COLO668 (cell line): ENCODE measurements around the gene ARPC4.
"Not testable (repeated sequence)": the region's sequence is repeated elsewhere in the genome, so short reads cannot be mapped to it uniquely, and the experiment has no call there.

ENCODE experiments used
- DNase-seq: peaks from one replicate; lab custom pipeline; 2025; ENCODE audit not compliant: unreplicated experiment; lab: John Stamatoyannopoulos, UW

Gene ARPC4

GRCh38 chr3:9769426-9770275, 23.2 kb upstream of the ARPC4 start, which contains the start of gene CAMK1:
Gene CAMK1, minus strand, starts transcription at chr3:9769947. Its CDS starts 2,198 bp downstream, at chr3:9767749.
- peak; percentile 67 for DNase-seq

- no peak for DNase-seq
Observed at GRCh38 chr3:9770276-9770812, 22.5 kb upstream of the ARPC4 start.

- DNase-seq, result not testable (repeated sequence)
Observed at GRCh38 chr3:9771007-9771406, 21.9 kb upstream of the ARPC4 start.

DNA sequence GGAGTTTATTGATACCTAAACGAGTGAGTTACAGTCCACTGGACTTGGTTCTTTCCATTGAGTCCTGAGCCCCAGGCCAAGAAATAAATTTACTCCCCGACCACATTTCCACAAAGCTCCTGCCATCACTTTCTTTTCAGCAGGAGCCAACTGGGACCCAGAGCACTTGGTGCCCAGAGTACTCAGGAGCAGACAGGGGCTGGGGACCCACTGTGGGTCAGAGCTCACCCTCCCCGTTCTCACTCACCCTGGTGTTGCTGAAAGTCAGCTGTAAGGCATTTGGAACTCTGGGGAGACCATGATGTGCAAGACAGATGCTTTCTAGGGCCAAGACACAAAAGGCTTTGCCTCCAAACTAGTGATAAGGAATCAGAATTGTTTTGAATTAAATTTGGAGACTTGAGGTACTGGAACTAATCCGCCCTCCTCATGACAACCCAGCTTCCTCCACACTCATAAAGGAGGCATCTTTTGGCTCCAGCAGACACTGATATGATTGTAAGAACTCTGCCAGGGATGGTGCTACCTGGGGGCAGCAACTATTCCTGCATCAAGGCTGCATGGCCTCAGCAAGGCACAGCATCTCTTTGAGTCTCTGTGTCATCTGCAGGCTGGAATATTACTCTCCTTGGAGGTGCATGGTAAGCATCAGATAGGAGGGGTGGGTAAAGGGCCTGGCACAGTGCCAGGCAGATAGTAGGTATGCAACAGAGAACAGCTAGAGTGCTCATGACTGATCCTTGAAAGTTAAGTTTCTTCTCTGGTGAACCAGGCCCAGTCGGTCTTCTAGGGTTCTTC, 15.8 kb upstream of the ARPC4 start:
- no peak for DNase-seq

DNA sequence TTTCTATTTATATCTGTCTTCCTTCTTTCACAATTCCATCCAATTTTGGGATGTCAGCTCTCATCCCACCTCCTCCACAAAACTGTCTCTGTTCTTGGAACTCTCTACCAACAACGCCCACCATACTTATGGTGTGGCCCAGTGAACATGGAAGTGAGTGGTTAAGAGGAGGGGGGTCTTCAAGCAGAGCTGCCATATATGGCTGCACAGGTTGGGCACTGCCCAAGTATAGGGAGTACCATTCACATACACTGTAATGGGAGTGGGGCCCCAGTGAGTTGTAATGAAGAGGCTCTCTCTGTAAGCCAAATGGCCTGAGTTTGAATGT, 15.2 kb upstream of the ARPC4 start:
- no peak for DNase-seq

GRCh38 chr3:9778143-9779074, 14.5 kb upstream of the ARPC4 start:
- no peak for DNase-seq

DNA sequence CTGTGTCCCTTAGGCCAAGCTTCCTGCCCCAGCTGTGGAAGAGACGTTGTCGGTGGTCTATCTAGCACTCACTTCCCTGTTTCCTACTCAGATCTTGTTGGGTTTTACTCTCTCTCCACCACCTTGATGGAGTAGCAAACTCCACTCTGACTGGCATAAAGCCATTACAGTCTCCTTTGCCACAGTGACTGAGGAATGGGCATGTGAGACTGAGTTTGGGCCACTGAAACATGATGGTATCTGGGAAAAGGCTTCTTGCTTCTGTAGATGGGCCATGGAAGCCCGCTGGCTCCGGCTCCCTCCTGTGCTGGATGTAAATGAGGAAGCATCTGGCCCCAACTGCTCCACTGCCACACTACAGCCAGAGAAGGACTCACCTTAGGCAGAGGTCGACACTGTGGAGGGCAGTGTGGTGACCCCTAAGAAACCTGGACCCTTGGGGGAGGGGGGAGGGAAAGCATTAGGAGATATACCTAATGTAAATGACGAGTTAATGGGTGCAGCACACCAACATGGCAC, 13.7 kb upstream of the ARPC4 start:
- no peak for DNase-seq

GRCh38 chr3:9779721-9780457, 13.0 kb upstream of the ARPC4 start:
- DNase-seq, result no peak

DNA sequence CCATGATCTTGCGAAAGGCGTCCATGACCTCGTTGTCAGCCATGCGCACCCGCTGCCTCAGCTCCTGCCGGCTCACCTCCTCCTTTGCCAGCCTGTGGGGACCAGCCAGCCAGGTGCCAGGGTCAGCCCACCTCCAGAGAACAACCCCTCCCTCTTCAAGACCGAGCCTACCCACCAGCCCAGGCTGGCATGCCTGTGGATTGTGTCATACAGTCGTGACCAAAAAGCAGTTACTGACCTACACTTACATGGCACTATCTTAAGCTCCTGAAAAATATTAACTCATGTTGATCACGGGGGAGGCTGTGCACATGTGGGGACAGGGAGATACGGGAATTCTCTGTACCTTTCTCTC, 12.4 kb upstream of the ARPC4 start:
- no peak for DNase-seq

GRCh38 chr3:9780910-9781309, 12.0 kb upstream of the ARPC4 start:
- no peak for DNase-seq

DNA sequence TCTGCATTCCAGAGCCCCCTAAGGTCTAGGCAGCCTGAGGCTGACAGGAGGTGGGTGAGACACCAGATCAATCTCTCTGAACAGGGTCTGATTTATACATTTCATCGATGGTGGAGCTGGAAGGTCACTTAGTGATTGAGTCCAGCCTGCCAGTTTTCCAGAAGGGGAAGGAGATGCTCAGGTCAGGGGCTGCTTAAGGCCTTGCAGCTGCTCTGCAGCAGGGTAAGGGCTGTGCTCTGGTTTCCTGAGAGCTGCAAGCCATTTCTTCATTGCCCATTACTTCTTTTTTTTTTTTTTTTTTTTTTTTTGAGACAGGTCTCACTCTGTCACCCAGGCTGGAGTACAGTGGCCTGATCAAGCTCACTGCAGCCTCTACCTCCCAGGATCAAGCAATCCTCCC, 11.3 kb upstream of the ARPC4 start:
- DNase-seq, result no peak

DNA sequence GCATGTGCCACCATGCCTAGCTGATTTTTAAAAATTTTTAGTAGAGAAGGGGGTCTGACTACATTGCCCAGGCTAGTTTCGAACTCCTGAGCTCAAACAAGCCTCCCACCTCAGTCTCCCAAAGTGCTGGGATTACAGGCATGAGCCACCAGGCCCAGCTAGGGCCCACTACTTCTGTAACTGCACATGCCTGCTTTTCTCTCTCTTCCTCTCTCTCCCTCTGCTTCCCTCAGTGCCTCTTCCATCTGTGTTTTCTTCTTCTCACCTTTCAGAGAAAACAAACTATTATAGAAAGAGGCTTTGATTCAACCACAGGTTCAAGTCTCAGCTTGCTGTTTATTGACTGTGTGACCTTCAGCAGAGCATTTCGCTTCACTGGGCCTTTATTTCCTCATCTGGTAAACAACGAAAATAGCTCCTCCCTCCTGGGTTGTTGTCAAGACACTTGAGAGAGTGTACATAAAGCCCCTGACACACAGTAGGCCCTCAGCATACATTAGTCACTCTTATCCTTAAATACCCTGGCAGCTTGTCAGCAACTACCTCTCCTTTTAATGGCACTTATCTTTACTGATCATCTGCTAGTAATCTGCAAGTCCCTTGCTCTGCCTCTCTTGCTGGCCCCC, 10.8 kb upstream of the ARPC4 start:
- no peak for DNase-seq

GRCh38 chr3:9782770-9783169, 10.1 kb upstream of the ARPC4 start:
- no peak for DNase-seq

GRCh38 chr3:9783954-9784353, 8.9 kb upstream of the ARPC4 start:
- no peak for DNase-seq

- DNase-seq, result no peak
Observed at GRCh38 chr3:9784965-9785364, 7.9 kb upstream of the ARPC4 start.

DNA sequence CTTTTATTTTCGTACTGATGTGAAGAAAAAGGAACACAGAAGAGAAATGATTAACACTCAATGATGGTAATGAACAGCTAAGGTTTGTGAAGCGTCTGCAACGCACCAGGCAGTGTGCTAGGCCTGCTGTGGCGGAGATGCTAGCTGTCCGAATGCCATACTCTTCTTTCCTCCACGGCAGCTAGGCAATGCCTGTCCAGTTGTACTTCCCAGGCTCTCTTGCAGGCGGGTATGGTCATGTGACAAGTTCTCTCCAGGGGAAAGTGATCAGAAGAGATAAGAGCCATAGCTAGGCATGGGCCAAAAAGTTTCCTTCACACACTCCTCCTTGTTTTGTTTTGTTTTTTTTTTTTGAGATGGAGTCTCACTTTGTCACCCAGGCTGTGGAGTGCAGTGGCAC, 7.3 kb upstream of the ARPC4 start:
- DNase-seq, result no peak

DNA sequence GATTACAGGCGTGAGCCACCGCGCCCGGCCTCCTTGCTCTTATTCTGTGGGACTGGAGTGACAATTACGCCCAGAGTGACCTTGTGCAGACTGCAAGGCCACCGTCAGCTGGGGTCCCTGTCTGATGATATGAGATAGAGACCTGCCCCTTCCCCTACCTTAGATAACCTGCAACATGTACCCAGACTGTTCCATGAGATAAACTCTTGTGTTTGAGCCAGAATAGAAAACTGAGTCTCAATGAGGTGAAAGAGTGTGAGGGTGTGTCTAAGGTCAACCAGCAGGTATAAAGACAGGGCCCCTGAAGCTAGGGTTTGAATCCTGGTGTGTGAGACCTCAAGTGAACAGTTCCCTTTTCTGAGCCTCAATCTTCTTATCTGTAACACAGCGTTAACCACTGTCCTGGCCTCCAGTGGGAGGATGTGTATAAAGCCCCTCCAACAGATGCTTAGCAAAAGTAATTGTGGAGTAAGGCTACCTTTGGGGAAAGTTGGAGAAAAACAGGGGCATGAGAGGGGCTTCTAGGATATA, 6.6 kb upstream of the ARPC4 start:
- no peak for DNase-seq

- peak; percentile 4 for DNase-seq
Observed at GRCh38 chr3:9786825-9787669, 5.8 kb upstream of the ARPC4 start.

DNA sequence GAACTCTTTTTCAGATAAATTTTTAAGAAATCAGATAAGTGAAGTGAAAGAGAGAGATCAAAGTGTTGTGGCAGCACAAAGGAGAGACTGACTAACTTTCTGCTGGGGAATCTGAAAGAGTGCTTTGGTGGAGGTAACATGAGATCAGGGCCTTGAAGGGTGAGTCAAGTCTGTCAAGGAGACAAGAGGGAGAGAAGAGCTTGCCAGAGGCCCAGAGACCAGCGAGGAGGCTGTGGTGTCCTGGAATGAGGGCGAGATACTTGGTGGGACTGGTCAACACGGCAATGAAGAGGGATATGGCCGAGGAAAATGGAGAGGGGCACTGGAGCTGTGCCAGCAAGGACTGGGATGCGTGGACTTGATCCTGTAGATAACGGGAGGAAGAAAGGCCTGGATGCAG, 5.2 kb upstream of the ARPC4 start:
- no peak for DNase-seq
